ENCODE measurements around the gene PUDP. TPM values are rescaled to one million over a fixed set of nuclear protein-coding genes. Genes with fewer than 3 reads are reported as not detected.

Gene PUDP
- total RNA-seq, 1 experiment from 2014 or later = 41.2 TPM

DNA sequence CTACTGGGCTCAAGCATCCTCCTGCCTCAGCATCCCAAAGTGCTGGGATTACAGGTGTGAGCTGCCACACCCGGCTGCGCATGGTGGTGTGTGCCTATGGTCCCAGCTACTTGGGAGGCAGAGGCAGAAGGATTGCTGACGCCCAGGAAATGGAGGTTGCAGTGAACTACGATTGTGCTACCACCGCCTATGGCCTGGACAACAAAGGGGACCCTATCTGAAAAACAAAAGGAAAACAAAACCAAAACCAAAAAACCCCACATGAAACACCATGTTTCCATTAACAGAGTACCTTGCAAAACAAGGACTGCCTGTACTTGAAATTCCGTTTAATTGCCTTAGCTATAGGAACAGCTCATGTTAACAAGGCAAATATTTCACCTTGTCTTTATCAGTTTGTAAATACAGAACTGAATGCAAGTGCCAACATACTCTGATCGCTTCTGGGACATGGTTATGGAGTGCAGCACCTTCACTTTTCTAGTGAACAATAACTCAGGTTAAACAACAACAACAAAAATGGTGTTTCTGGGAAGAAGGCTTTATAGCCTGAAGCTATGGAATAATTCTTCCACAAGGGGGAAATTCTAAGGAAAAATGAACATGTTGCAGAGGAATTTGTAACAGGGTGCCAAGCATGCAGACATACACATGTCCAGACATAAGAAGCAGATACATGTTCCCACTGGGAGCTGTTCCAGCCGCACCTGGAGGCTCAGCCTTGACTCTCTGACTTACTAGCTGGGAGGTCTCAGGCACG, 73.6 kb downstream of the PUDP start:
- Histone ChIP-seq H3K36me3 (ENCODE audit: insufficient read depth, low read length) (no peaks in the 10 kb centered on the region), H3K4me3 (ENCODE audit: low read length) (no peak overlapping the region), H3K9me2 (replicated peaks; ENCODE audit: insufficient read depth, low read length) (no peaks in the 10 kb centered on the region), H3K27me3 (ENCODE audit: low read length) (no peaks in the 10 kb centered on the region), H3K9ac (ENCODE audit: low read length) (no peak overlapping the region), H3K9me3 (ENCODE audit: low read length) (no peaks in the 10 kb centered on the region), H3K4me1 (ENCODE audit: low read length) (peaks cover 35% of the 10 kb centered on the region), H3K4me2 (ENCODE audit: low read depth, low read length, poor library complexity, severe bottlenecking) (no peak overlapping the region), H4K20me1 (ENCODE audit: insufficient read depth, low read depth, low read length) (no peaks in the 10 kb centered on the region), H3K27ac (ENCODE audit: low read length) (no peak overlapping the region), H2AFZ (ENCODE audit: low read length) (no peak overlapping the region), H3K79me2 (ENCODE audit: low read length) (peaks cover 47% of the 10 kb centered on the region)
- no peak for DNase-seq

DNA sequence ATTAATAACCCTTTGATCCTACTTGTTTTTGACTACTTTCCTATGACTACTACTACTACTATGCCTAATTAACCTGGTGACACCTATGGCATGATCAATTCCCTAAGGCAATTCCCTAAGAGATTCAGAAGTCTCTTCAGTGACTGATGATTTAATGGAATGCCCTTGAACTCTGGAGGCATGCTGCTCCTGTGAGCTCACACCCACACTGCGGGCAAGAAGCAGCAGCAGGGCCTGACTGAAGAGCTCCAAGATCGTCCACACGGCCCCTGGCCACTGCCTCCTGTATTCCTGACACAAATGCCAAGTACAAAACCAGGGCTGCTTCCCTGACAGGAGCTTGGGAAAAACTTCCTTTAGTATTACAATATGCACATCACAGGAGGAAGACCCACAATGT, 74.6 kb downstream of the PUDP start:
- no peak for DNase-seq
- H3K4me2 ChIP-seq (ENCODE audit: low read depth, low read length, poor library complexity, severe bottlenecking) = no peak overlapping the region
- H3K9me2 ChIP-seq (replicated peaks; ENCODE audit: insufficient read depth, low read length) = no peaks in the 10 kb centered on the region
- H4K20me1 ChIP-seq (ENCODE audit: insufficient read depth, low read depth, low read length) = no peaks in the 10 kb centered on the region
- no peak overlapping the region for H3K4me3 ChIP-seq (ENCODE audit: low read length)
- H3K9ac ChIP-seq (ENCODE audit: low read length) = no peak overlapping the region
- 0 out of 2 replicates have a peak overlapping the region, but pooled peaks have one; percentile 11 for H3K27ac ChIP-seq (ENCODE audit: low read length)
- H3K27me3 ChIP-seq (ENCODE audit: low read length) = no peaks in the 10 kb centered on the region
- H3K4me1 ChIP-seq (ENCODE audit: low read length) = peaks cover 45% of the 10 kb centered on the region
- no peak overlapping the region for H2AFZ ChIP-seq (ENCODE audit: low read length)
- H3K79me2 ChIP-seq (ENCODE audit: low read length) = peaks cover 41% of the 10 kb centered on the region
- no peaks in the 10 kb centered on the region for H3K9me3 ChIP-seq (ENCODE audit: low read length)
- no peaks in the 10 kb centered on the region for H3K36me3 ChIP-seq (ENCODE audit: insufficient read depth, low read length)

DNA sequence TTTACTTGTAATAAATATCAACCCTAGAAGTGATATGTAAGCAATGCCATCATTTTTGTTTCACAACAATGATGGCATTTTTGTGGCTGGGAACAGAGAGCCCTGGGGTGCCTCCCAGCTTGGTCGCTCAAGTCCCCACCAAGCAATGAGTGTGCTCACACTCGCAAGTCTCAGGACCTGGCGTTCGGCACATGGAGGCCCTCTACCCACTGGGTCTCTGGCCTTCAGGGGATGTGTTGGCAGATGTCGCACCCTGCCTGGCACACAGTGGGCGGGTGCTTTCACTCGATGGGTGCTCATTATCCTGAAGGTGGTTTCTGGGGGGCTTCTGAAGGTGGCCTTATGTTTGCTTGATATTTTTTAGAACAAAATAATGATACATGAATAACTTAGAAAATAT, 75.1 kb downstream of the PUDP start:
- H4K20me1 ChIP-seq (ENCODE audit: insufficient read depth, low read depth, low read length) = no peaks in the 10 kb centered on the region
- no peak overlapping the region for H2AFZ ChIP-seq (ENCODE audit: low read length)

GRCh38 chrX:7071390-7071789, 76.6 kb downstream of the PUDP start:
- H3K9me2 ChIP-seq (replicated peaks; ENCODE audit: insufficient read depth, low read length) = no peaks in the 10 kb centered on the region
- no peaks in the 10 kb centered on the region for H4K20me1 ChIP-seq (ENCODE audit: insufficient read depth, low read depth, low read length)
- H3K36me3 ChIP-seq (ENCODE audit: insufficient read depth, low read length) = no peaks in the 10 kb centered on the region
- DNase-seq = no peak
- H2AFZ ChIP-seq (ENCODE audit: low read length) = no peak overlapping the region
- H3K4me1 ChIP-seq (ENCODE audit: low read length) = peaks cover 46% of the 10 kb centered on the region
- H3K4me3 ChIP-seq (ENCODE audit: low read length) = no peak overlapping the region
- H3K27me3 ChIP-seq (ENCODE audit: low read length) = no peaks in the 10 kb centered on the region
- H3K27ac ChIP-seq (ENCODE audit: low read length) = peak overlapping the region; percentile 74
- H3K79me2 ChIP-seq (ENCODE audit: low read length) = peaks cover 53% of the 10 kb centered on the region
- no peak overlapping the region for H3K4me2 ChIP-seq (ENCODE audit: low read depth, low read length, poor library complexity, severe bottlenecking)
- no peak overlapping the region for H3K9ac ChIP-seq (ENCODE audit: low read length)
- no peaks in the 10 kb centered on the region for H3K9me3 ChIP-seq (ENCODE audit: low read length)

More for the DNA sequence above, 75.1 kb downstream of the PUDP start:
- H3K79me2 ChIP-seq (ENCODE audit: low read length) = peaks cover 43% of the 10 kb centered on the region
- DNase-seq = no peak
- H3K9me2 ChIP-seq (replicated peaks; ENCODE audit: insufficient read depth, low read length) = no peaks in the 10 kb centered on the region
- no peak overlapping the region for H3K4me3 ChIP-seq (ENCODE audit: low read length)
- no peak overlapping the region for H3K4me2 ChIP-seq (ENCODE audit: low read depth, low read length, poor library complexity, severe bottlenecking)
- no peaks in the 10 kb centered on the region for H3K36me3 ChIP-seq (ENCODE audit: insufficient read depth, low read length)
- peaks cover 46% of the 10 kb centered on the region for H3K4me1 ChIP-seq (ENCODE audit: low read length)
- H3K9me3 ChIP-seq (ENCODE audit: low read length) = no peaks in the 10 kb centered on the region
- no peaks in the 10 kb centered on the region for H3K27me3 ChIP-seq (ENCODE audit: low read length)
- no peak overlapping the region for H3K9ac ChIP-seq (ENCODE audit: low read length)
- H3K27ac ChIP-seq (ENCODE audit: low read length) = no peak overlapping the region

GRCh38 chrX:7069556-7069955, 78.4 kb downstream of the PUDP start:
- no peaks in the 10 kb centered on the region for H3K9me2 ChIP-seq (replicated peaks; ENCODE audit: insufficient read depth, low read length)
- H3K4me1 ChIP-seq (ENCODE audit: low read length) = peaks cover 41% of the 10 kb centered on the region
- H3K4me3 ChIP-seq (ENCODE audit: low read length) = peak overlapping the region; percentile 16; the same call in 1 of the 2 replicates
- H3K4me2 ChIP-seq (ENCODE audit: low read depth, low read length, poor library complexity, severe bottlenecking) = peak overlapping the region; percentile 48
- no peaks in the 10 kb centered on the region for H4K20me1 ChIP-seq (ENCODE audit: insufficient read depth, low read depth, low read length)
- peak overlapping the region; percentile 74 for H3K27ac ChIP-seq (ENCODE audit: low read length)
- no peak overlapping the region for H2AFZ ChIP-seq (ENCODE audit: low read length)
- no peaks in the 10 kb centered on the region for H3K27me3 ChIP-seq (ENCODE audit: low read length)
- H3K79me2 ChIP-seq (ENCODE audit: low read length) = peaks cover 48% of the 10 kb centered on the region
- H3K36me3 ChIP-seq (ENCODE audit: insufficient read depth, low read length) = no peaks in the 10 kb centered on the region
- peak overlapping the region; percentile 39 for H3K9ac ChIP-seq (ENCODE audit: low read length)
- DNase-seq = no peak
- no peaks in the 10 kb centered on the region for H3K9me3 ChIP-seq (ENCODE audit: low read length)

- DNase-seq = peak; percentile 78
- H3K9ac ChIP-seq (ENCODE audit: low read length) = peak overlapping the region; percentile 39
- H3K9me3 ChIP-seq (ENCODE audit: low read length) = no peaks in the 10 kb centered on the region
- H4K20me1 ChIP-seq (ENCODE audit: insufficient read depth, low read depth, low read length) = no peaks in the 10 kb centered on the region
- no peaks in the 10 kb centered on the region for H3K27me3 ChIP-seq (ENCODE audit: low read length)
- no peaks in the 10 kb centered on the region for H3K36me3 ChIP-seq (ENCODE audit: insufficient read depth, low read length)
- peaks cover 51% of the 10 kb centered on the region for H3K79me2 ChIP-seq (ENCODE audit: low read length)
- peaks cover 39% of the 10 kb centered on the region for H3K4me1 ChIP-seq (ENCODE audit: low read length)
- H3K4me2 ChIP-seq (ENCODE audit: low read depth, low read length, poor library complexity, severe bottlenecking) = peak overlapping the region; percentile 48
- H2AFZ ChIP-seq (ENCODE audit: low read length) = no peak overlapping the region
- H3K9me2 ChIP-seq (replicated peaks; ENCODE audit: insufficient read depth, low read length) = no peaks in the 10 kb centered on the region
- H3K27ac ChIP-seq (ENCODE audit: low read length) = peak overlapping the region; percentile 74
- peak overlapping the region; percentile 16; the same call in 1 of the 2 replicates for H3K4me3 ChIP-seq (ENCODE audit: low read length)
These were observed 79.0 kb downstream of the PUDP start for GRCh38 chrX:7068939-7069367.

DNA sequence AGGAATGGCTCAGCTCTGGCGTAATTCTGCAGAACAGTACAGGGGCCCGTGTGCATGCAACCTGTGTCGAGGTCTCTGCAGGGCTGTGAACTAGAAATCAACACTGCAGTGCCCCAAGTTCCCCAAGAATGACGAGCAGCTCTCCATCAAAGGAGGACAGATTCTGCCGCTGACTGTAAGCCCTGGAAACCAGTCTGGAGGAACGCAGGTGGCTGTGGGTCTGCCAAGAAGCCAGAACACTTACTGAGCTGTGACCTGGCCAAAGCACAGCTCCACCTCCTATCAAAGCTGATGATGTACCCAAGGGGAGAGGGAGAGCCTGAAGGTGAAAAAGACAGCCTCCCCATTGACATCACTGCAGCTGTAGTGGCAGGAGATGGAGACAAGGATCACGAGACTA, 80.7 kb downstream of the PUDP start:
- no peak for DNase-seq
- Histone ChIP-seq H3K4me3 (ENCODE audit: low read length) (no peak overlapping the region), H3K36me3 (ENCODE audit: insufficient read depth, low read length) (no peaks in the 10 kb centered on the region; the same call in 1 of the 2 replicates), H3K27ac (ENCODE audit: low read length) (peak overlapping the region; percentile 27), H3K9me3 (ENCODE audit: low read length) (no peaks in the 10 kb centered on the region), H3K27me3 (ENCODE audit: low read length) (no peaks in the 10 kb centered on the region), H3K9me2 (replicated peaks; ENCODE audit: insufficient read depth, low read length) (no peaks in the 10 kb centered on the region), H4K20me1 (ENCODE audit: insufficient read depth, low read depth, low read length) (no peaks in the 10 kb centered on the region), H3K4me1 (ENCODE audit: low read length) (peaks cover 51% of the 10 kb centered on the region), H3K9ac (ENCODE audit: low read length) (no peak overlapping the region), H3K4me2 (ENCODE audit: low read depth, low read length, poor library complexity, severe bottlenecking) (no peak overlapping the region), H2AFZ (ENCODE audit: low read length) (no peak overlapping the region), H3K79me2 (ENCODE audit: low read length) (peaks cover 49% of the 10 kb centered on the region)

- no peak overlapping the region for H3K4me3 ChIP-seq (ENCODE audit: low read length)
- H3K9me2 ChIP-seq (replicated peaks; ENCODE audit: insufficient read depth, low read length) = no peaks in the 10 kb centered on the region
- no peaks in the 10 kb centered on the region for H4K20me1 ChIP-seq (ENCODE audit: insufficient read depth, low read depth, low read length)
These were observed 82.5 kb downstream of the PUDP start for GRCh38 chrX:7065473-7065872.

More at GRCh38 chrX:7065473-7065872, 82.5 kb downstream of the PUDP start:
- Histone ChIP-seq H3K9ac (ENCODE audit: low read length) (no peak overlapping the region), H3K36me3 (ENCODE audit: insufficient read depth, low read length) (peaks cover 3% of the 10 kb centered on the region; the same call in 1 of the 2 replicates), H3K79me2 (ENCODE audit: low read length) (peaks cover 66% of the 10 kb centered on the region), H3K27ac (ENCODE audit: low read length) (0 out of 2 replicates have a peak overlapping the region, but pooled peaks have one; percentile 31), H3K4me1 (ENCODE audit: low read length) (peaks cover 46% of the 10 kb centered on the region), H3K4me2 (ENCODE audit: low read depth, low read length, poor library complexity, severe bottlenecking) (no peak overlapping the region), H3K9me3 (ENCODE audit: low read length) (no peaks in the 10 kb centered on the region), H2AFZ (ENCODE audit: low read length) (no peak overlapping the region), H3K27me3 (ENCODE audit: low read length) (no peaks in the 10 kb centered on the region)
- no peak for DNase-seq

Data from Karpas-422 (cell line).